Measurements from ENCODE around the gene PPT1. TPM values are rescaled to one million over a fixed set of nuclear protein-coding genes. Genes with fewer than 3 reads are reported as not detected.

Gene PPT1
- 10 to 100 TPM; 32.9 to 71.3 (median 38.5) TPM for total RNA-seq
- 10 to 100 TPM; 31.5 to 33.1 TPM for polyA plus RNA-seq
- long read RNA-seq, donor 1, full-length matches to known transcripts = 33 of 35 reads
- long read RNA-seq, donor 1, partial matches to known transcripts = 0 of 35 reads
- long read RNA-seq, donor 1, other reads (novel, unspliced or antisense) = 2 of 35 reads
- long read RNA-seq, donor 2, full-length matches to known transcripts = 41 of 44 reads
- long read RNA-seq, donor 2, partial matches to known transcripts = 1 of 44 reads
- long read RNA-seq, donor 2, other reads (novel, unspliced or antisense) = 2 of 44 reads
- long read RNA-seq, donor 3, full-length matches to known transcripts = 148 of 161 reads
- long read RNA-seq, donor 3, partial matches to known transcripts = 6 of 161 reads
- long read RNA-seq, donor 3, other reads (novel, unspliced or antisense) = 7 of 161 reads

GRCh38 chr1:40096977-40097782 is at the start of gene PPT1:
Gene PPT1 (minus strand): TSS chr1:40097252. CDS start chr1:40097238, 14 bp downstream.
- Histone ChIP-seq H3K36me3 (peaks cover 0 to 13% (median 0%) of the 10 kb centered on the region in 9 donors), H3K4me1 (peaks cover 2 to 43% (median 14%) of the 10 kb centered on the region in 9 donors), H3K9me3 (peaks cover 0 to 1% (median 0%) of the 10 kb centered on the region in 11 donors), H3K27me3 (peaks cover 0 to 15% (median 4%) of the 10 kb centered on the region in 7 donors), H3K4me3 (peak within 1 kb of the TSS; percentile 4 to 79 (median 68)), H3K27ac (peak within 1 kb of the TSS in 8 of 10 donors; percentile 18 to 75 (median 57))
- ATAC-seq = peak; percentile 95 to 98 (median 96)
- TF ChIP-seq CTCF (IDR thresholded peaks at IDR 0.05) = peak in 3 of 9 donors; percentile 34 to 41 (median 39)
- DNase-seq = peak; percentile 68 to 79
- intact Hi-C loops (cut with DNase I) = no loop called here
- 0 to 1% methylated on average over 51 of the region's 51 CpGs for WGBS, 2 donors

- Histone ChIP-seq H3K36me3 (no peaks in the 10 kb centered on the region), H3K9me3 (no peaks in the 10 kb centered on the region), H3K4me3 (no peak overlapping the region), H3K4me1 (peaks cover 0 to 8% (median 0%) of the 10 kb centered on the region in 9 donors), H3K27ac (no peak overlapping the region), H3K27me3 (peaks cover 0 to 62% (median 38%) of the 10 kb centered on the region in 7 donors)
- intact Hi-C loops (cut with DNase I) = loop anchor here in 8 of 10 donors (2.0 to 5.0 kb wide), 5 partner anchors 193 to 263 kb away; no protein-coding TSS in a partner anchor
- DNase-seq (peak in 1 of 2 donors; percentile 57), ATAC-seq (peak in 7 of 8 donors; percentile 58 to 81 (median 75))
- 15 to 16% methylated on average over 7 of the region's 7 CpGs for WGBS, 2 donors
- peak; percentile 59 to 85 (median 82) for TF ChIP-seq CTCF (IDR thresholded peaks at IDR 0.05)
Measured at GRCh38 chr1:40143891-40144575, 47.0 kb upstream of the PPT1 start.

GRCh38 chr1:40141878-40142535 is 45.0 kb upstream of the PPT1 start:
- Histone ChIP-seq H3K27ac (no peak overlapping the region), H3K27me3 (peaks cover 0 to 47% (median 26%) of the 10 kb centered on the region in 7 donors), H3K4me3 (no peak overlapping the region), H3K36me3 (no peaks in the 10 kb centered on the region), H3K9me3 (no peaks in the 10 kb centered on the region), H3K4me1 (peaks cover 0 to 8% (median 0%) of the 10 kb centered on the region in 9 donors)
- no peak for TF ChIP-seq CTCF (IDR thresholded peaks at IDR 0.05)
- 42 to 50% methylated on average over 2 of the region's 2 CpGs for WGBS, 2 donors
- no peak for ATAC-seq
- intact Hi-C loops (cut with DNase I) = loop anchor here in 4 of 10 donors (5.0 kb wide), 3 partner anchors 195 to 265 kb away; no protein-coding TSS in a partner anchor
- no peak for DNase-seq
